ENCODE data around the gene AP1G2. TPM values are rescaled to one million over a fixed set of nuclear protein-coding genes. Genes with fewer than 3 reads are reported as not detected.

The AP1G2 gene
- total RNA-seq, 1 donor from 2014 or later = 373 TPM

DNA sequence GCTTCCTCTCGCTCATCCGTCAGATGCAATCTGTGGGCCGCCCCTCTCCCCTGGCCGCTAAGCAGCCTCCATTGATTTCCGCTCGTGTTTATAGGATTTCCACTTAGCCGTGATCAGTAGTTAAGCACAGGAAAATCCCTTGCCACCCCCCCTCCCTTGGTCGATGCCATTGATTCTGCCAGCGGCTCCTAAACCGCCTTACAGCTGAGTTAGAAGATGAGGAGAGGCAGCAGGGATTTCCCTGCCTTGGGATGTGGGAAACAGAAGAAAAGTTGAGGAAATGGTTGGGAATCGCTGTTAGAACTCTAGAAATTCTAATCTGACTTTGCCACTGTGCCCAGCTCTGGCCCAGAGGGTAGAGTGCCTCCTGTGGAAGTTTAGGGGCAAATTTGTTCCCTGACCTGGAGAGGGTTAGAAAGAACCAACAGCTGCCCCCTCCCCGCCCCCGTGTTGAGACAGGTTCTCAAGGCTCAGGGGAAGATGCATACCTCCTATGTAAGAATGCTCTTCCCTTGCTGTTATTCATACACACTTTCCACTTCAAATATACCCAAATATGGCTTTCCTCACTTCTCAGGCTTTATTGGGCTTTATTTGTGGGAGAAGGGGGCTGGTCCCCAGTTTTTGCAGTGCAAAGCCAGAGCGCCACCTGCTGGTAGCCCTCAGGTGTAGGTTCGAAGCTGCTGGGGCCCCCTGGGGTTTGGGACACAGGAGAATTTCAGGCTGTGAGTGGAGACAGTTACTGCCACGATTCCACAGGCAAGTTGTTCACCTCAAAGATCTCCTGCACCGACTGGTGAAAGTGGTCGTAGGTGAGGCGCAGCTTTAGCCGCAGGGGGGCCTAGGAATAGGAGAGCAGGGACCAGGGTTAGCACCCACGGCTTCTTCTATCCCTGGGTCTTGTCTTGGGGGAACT is 8.3 kb downstream of the AP1G2 start:
- Mint-ChIP-seq H3K4me3 (no peak overlapping the region), H3K27ac (no peak overlapping the region), H3K9me3 (no peaks in the 10 kb centered on the region), H3K36me3 (ENCODE audit: low read depth) (peaks cover 56% of the 10 kb centered on the region), H3K27me3 (no peaks in the 10 kb centered on the region), H3K4me1 (peaks cover 31% of the 10 kb centered on the region)
- CTCF ChIA-PET = interaction anchor here (0.7 to 4.9 kb wide), 7 partner anchors 9 to 179 kb away, joined by 3 to 128 read pairs (median 4); no protein-coding TSS in a partner anchor
- POLR2A ChIA-PET = interaction anchor here (1.1 to 6.2 kb wide), 4 partner anchors 8 to 555 kb away, joined by 3 to 41 read pairs (median 10); partner anchors contain the start of genes AP1G2, DCAF11, NRL and PABPN1
- no peak for ATAC-seq (ENCODE audit: low read depth)
- TF ChIP-seq, protein P1, sequence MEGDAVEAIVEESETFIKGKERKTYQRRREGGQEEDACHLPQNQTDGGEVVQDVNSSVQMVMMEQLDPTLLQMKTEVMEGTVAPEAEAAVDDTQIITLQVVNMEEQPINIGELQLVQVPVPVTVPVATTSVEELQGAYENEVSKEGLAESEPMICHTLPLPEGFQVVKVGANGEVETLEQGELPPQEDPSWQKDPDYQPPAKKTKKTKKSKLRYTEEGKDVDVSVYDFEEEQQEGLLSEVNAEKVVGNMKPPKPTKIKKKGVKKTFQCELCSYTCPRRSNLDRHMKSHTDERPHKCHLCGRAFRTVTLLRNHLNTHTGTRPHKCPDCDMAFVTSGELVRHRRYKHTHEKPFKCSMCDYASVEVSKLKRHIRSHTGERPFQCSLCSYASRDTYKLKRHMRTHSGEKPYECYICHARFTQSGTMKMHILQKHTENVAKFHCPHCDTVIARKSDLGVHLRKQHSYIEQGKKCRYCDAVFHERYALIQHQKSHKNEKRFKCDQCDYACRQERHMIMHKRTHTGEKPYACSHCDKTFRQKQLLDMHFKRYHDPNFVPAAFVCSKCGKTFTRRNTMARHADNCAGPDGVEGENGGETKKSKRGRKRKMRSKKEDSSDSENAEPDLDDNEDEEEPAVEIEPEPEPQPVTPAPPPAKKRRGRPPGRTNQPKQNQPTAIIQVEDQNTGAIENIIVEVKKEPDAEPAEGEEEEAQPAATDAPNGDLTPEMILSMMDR (IDR thresholded peaks at IDR 0.05) = no peak
- intact Hi-C loops (cut with micrococcal nuclease) = loop anchor here (5.0 to 10.0 kb wide), 6 partner anchors 437 to 886 kb away; partner anchors contain the start of genes ACIN1, ADCY4, C14orf119 and PCK2
- peak; percentile 50 for DNase-seq

DNA sequence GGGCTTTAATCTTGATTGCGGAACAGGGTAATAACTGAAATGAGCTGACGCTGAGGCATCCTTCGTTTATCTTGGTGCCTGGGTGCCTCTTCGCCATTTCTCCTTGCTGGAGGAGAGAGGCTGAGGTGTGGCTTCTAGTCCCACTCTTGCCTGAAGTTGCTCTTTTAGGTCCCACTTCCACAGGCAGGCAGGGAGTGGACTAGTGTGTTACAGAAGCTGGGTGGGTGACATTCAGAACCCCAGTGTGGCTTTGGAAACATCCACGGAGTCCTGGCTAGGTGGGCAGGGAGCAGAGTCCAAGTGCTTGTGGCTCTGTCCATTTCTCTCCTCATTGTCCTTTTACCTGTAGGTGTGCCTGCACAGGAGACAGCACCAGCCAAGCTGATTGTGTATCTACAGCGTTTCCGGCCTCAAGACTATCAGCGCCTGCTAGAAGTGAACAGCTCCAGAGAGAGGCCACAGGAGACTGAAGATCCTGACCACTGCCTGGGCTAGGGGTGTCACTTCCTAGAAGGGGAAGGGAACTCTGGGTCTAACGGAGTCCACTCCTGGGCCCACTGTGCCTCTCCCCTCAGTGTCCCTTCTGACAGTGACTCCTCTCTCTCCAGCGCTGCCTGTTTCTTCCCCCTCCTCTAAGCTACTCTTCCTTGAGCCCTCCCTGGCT is 9.1 kb downstream of the AP1G2 start:
- Mint-ChIP-seq H3K4me3 (peak overlapping the region; percentile 4), H3K36me3 (ENCODE audit: low read depth) (peaks cover 50% of the 10 kb centered on the region), H3K4me1 (peaks cover 31% of the 10 kb centered on the region), H3K27me3 (no peaks in the 10 kb centered on the region), H3K9me3 (no peaks in the 10 kb centered on the region), H3K27ac (peak overlapping the region; percentile 6)
- POLR2A ChIA-PET = interaction anchor here (1.1 to 6.2 kb wide), 3 partner anchors 9 to 556 kb away, joined by 3 to 41 read pairs (median 4); partner anchors contain the start of genes AP1G2, DCAF11, NRL and PABPN1
- TF ChIP-seq, protein P1 (IDR thresholded peaks at IDR 0.05) = no peak
- intact Hi-C loops (cut with micrococcal nuclease) = loop anchor here (5.0 to 10.0 kb wide), 6 partner anchors 436 to 886 kb away; partner anchors contain the start of genes ACIN1, ADCY4, C14orf119 and PCK2
- CTCF ChIA-PET = interaction anchor here (0.8 to 4.9 kb wide), 5 partner anchors 9 to 437 kb away, joined by 3 to 128 read pairs (median 3); no protein-coding TSS in a partner anchor
- ATAC-seq (ENCODE audit: low read depth) (no peak), DNase-seq (no peak)

DNA sequence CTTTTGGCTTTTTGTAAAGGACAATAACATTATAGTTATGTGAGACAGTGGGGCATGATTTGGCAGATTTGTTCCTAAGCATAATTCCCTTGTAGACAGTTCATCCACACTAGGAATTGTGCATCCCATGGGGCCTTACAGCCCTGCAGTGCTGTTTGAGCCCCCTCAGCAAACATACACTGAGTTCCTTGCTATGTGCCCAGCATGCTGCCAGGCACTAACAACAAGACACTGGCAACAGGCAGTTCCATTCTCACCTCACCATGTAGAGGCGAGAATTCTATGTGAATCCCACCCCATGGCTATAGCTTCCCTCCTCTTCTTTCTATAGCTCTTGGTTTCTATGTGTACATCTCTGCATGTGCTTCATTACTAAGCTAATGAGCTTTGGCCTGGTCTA is 9.6 kb downstream of the AP1G2 start:
- POLR2A ChIA-PET = interaction anchor here (6.2 kb wide), 1 partner anchor 9 kb away, joined by 41 read pairs; the partner anchor contains the start of gene AP1G2
- peaks cover 45% of the 10 kb centered on the region for H3K36me3 Mint-ChIP-seq (ENCODE audit: low read depth)

DNA sequence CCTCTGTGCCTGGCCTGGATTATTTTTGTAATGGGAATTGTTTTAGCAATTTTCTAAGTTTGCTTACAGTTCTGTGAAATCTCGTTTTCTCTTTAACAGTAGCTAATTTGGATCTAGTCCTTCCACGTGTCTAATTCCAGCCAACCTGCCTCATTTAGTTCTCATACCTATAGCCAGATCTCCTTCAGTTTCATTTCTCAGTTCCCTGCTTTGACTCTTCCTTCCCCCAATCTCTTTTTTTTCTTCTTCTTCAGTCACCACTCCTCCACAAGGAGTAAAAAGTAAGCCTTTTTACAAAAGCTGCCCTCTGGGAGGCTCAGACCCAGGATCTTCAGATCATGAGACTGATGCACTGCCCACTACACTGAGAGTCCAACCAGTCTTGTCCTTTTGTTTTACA is 10.1 kb downstream of the AP1G2 start:
- DNase-seq = no peak
- TF ChIP-seq, protein P1 (IDR thresholded peaks at IDR 0.05) = no peak
- CTCF ChIA-PET = interaction anchor here (1.0 to 4.9 kb wide), 2 partner anchors 20 to 78 kb away, joined by 3 to 128 read pairs; no protein-coding TSS in a partner anchor
- POLR2A ChIA-PET = interaction anchor here (1.2 to 6.2 kb wide), 2 partner anchors 10 to 82 kb away, joined by 4 to 41 read pairs; partner anchors contain the start of gene AP1G2
- H3K27me3 Mint-ChIP-seq = no peaks in the 10 kb centered on the region
- peaks cover 26% of the 10 kb centered on the region for H3K4me1 Mint-ChIP-seq
- H3K4me3 Mint-ChIP-seq = peak overlapping the region; percentile 71
- intact Hi-C loops (cut with micrococcal nuclease) = loop anchor here (2.0 to 10.0 kb wide), 7 partner anchors 19 to 887 kb away; partner anchors contain the start of genes ACIN1, ADCY4, C14orf119 and PCK2
- H3K9me3 Mint-ChIP-seq = no peaks in the 10 kb centered on the region
- peaks cover 41% of the 10 kb centered on the region for H3K36me3 Mint-ChIP-seq (ENCODE audit: low read depth)
- ATAC-seq (ENCODE audit: low read depth) = no peak
- H3K27ac Mint-ChIP-seq = peak overlapping the region; percentile 85

More for the DNA sequence above, 9.6 kb downstream of the AP1G2 start:
- Mint-ChIP-seq H3K4me3 (no peak overlapping the region), H3K9me3 (no peaks in the 10 kb centered on the region), H3K27me3 (no peaks in the 10 kb centered on the region), H3K27ac (peak overlapping the region; percentile 85), H3K4me1 (peaks cover 29% of the 10 kb centered on the region)
- intact Hi-C loops (cut with micrococcal nuclease) = loop anchor here (2.0 to 10.0 kb wide), 7 partner anchors 19 to 887 kb away; partner anchors contain the start of genes ACIN1, ADCY4, C14orf119 and PCK2
- ATAC-seq (ENCODE audit: low read depth) (no peak), DNase-seq (no peak)
- TF ChIP-seq, protein P1 (IDR thresholded peaks at IDR 0.05) = no peak
- CTCF ChIA-PET = interaction anchor here (0.8 to 4.9 kb wide), 4 partner anchors 8 to 436 kb away, joined by 3 to 128 read pairs (median 8); no protein-coding TSS in a partner anchor
